DMS153 treated with DMSO at 0.1 percent for 48 hours (cell line): ENCODE data around the gene GOLGA6A.
"Not testable (repeated sequence)": the region's sequence is repeated elsewhere in the genome, so short reads cannot be mapped to it uniquely, and the experiment has no call there.

Experiments
- DNase-seq: peaks from one replicate; lab custom pipeline; 2025; ENCODE audit not compliant: unreplicated experiment; lab: John Stamatoyannopoulos, UW

Gene GOLGA6A

GRCh38 chr15:74108611-74109010 lies 26.3 kb upstream of the GOLGA6A start:
- not testable (repeated sequence) for DNase-seq

- DNase-seq, result no peak
These were observed 25.8 kb upstream of the GOLGA6A start for GRCh38 chr15:74108111-74108510.

DNA sequence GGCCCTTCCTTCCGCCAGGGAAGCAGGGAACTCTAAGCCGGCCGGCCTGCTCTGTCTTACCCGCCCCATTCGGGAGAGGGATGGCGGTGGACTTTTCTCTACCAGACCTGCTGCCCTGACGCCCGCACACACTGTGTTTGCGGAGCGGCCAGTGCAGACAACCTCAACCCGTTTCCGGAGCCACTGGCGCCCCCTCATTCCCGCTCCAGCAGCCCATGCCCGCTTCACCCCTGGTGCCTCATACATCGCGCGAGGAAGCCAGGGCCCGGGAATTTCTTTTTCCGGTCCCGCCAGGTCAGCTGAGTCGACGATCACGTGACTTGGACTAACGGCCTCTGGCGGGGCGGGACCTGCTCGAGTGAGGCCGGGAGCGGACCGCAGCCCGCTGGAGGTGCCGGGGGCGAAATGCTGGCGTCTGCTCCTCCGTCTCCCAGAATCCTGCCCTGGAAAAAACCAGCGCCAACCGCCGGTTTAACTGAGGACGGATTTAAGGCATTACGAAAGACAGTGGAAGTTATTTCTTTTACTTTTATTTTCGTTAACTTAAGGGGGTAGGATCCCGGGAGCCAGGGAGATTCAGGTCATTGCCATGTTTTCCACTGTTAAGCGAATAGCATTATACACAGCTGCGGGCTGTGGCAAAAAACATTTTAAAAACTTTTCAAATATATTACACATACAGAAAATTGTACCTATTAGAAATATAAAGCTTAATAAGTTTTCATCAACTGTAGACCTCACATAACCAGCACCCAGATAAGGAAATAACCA lies 17.8 kb upstream of the GOLGA6A start:
- DNase-seq, result not testable (repeated sequence)

DNA sequence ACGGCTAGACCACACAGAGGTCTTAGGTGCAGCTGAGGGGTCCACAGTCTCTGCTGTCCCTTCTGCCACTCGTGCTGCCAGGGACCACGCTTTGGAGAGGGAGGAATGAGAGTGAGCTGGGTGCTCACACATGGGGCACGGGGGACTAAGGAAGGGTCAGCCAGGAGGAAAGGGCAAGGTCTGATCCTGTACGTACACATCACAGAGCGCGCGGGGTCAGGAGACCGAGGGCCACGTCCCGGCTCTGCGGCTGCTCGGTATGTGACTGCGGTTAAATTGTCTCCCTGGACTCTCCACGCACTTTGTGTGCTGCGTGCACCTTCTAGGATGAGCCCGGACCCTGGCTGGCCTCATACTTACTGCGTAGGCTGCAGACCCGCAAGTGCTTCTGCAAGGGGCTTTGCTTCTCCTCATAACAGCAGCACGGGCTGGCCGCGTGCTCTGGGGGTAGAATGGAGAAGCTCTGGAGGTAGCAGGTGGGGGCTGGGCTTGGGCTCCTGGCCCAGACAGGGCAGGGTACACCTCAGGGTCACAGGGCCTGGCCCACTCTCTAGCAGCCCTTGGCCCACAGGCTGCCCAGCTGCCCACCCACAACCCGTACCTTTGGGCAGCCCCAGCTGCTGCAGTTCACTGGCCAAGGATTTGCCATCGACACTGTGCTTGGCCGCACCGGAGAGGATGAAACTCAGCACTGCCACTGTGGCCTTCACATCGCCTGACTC lies 14.6 kb upstream of the GOLGA6A start:
- DNase-seq, result not testable (repeated sequence)

DNA sequence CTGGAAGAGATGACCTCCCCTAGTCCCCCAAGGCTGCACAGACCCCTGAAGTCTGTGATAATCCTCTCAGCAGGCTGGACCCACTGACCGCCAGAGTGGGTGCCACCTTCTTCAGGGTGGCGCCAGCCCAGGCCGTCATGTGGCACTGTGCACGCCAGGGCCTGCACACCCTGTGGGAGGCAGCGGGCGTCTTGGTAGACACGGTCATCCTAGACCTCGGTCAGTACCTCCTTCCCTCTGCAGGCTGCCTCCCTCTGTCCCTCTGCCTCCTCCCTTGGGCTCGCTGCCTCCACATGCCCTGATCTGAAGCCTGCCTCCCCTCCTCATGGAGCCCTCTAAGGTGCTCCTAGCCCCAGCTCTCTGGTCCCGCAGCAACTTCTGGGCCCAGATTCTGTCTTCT lies 13.3 kb upstream of the GOLGA6A start:
- not testable (repeated sequence) for DNase-seq

GRCh38 chr15:74094567-74094966 lies 12.2 kb upstream of the GOLGA6A start:
- DNase-seq, result not testable (repeated sequence)

- not testable (repeated sequence) for DNase-seq
These were observed 6.6 kb downstream of the GOLGA6A start for GRCh38 chr15:74075781-74076180.

- DNase-seq, result not testable (repeated sequence)
These were observed 9.6 kb downstream of the GOLGA6A start for GRCh38 chr15:74072614-74073337.

DNA sequence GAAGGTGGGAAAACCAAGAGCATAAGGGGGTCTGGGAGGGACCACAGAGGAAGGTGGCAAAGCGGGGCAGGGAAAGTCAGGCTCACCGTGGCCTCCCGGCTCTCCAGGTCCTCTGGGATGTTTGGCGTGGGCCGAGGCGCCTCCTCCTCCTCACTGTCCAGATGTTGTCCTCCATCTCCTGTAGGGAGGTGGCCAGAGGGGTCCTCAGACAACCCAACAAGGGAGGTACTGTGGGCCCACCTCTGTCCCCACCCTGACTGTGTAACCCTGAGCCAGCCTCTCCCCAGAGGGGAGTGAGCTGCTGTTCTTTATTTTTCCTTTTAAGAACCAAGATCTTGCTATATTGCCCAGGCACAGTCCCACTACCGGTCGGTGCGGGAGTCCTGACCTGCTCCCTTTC lies 10.2 kb downstream of the GOLGA6A start:
- DNase-seq, result not testable (repeated sequence)

GRCh38 chr15:74071645-74072044 lies 10.7 kb downstream of the GOLGA6A start:
- not testable (repeated sequence) for DNase-seq

DNA sequence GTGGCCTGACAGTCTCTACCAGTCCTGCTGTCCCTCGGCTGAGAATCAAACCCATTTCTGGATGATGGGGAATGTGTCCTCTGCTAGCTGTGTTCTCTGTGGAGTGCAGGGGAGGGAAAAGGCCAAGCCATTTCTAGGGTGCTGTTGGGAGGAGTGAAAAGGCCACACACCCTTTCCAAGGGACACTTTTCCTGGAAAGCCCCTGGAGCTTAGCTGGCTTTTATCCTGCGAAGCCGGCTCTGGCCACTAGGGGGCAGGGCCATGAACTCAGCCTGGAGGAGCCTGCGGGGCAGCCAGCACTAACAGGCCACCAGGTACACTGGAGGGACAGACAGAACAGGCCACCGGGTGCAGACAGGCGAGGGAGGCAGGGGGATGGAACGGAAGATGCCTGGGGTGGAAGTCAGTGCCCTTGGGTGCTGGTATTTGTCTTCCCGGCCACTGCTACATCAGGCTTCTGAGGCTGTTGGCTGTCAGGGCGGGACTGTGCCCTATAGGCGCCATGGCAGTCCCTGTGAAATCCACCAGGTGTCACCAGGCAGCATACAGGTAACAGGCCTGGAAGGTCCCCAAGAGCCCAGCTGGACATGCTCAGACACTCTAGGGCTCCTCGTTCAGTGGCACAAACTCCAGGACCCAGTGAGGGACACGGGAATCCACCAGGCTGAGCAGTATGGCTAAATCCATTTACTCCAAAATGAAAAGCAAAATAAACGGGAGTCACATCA lies 16.5 kb downstream of the GOLGA6A start:
- not testable (repeated sequence) for DNase-seq

DNA sequence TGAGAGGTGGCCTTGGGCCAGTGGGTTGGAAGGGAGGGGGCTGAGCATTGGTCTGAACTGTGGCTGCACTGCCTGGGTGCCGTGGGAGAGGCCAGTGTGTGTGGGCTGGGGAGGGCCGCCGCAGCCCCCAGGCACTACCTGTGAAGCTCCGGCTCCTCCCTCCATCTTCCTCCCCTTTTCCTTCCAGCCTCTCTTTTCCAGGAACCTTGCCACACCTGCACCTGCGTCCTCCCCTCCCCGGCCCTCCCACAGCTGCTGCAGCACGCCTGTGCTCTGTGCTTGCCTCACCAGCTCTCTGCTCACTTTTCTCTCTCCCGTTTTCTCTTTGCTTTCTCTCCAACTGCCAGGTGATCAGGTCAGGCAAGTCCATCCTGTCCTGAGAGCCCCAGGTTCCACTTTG lies 17.5 kb downstream of the GOLGA6A start:
- not testable (repeated sequence) for DNase-seq

DNA sequence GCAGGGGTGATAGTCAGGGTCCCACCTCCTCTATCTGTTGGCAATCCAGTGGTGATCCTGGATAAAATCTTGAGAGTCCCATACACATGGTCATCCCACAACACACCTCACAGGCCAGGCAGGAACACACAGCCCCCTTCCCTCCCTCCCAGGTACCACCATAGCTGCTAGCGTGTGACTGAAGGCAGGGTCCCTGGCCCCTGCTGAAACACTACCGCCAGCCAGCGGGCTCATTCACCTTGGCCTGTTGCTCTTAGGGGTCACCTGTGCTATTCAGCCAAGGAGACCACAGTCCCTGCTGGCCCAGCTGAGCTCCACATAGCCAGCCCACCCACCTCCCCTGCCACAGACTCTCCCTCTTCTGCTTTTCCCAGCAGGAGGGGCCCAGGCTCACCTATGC lies 18.2 kb downstream of the GOLGA6A start:
- DNase-seq, result not testable (repeated sequence)

DNA sequence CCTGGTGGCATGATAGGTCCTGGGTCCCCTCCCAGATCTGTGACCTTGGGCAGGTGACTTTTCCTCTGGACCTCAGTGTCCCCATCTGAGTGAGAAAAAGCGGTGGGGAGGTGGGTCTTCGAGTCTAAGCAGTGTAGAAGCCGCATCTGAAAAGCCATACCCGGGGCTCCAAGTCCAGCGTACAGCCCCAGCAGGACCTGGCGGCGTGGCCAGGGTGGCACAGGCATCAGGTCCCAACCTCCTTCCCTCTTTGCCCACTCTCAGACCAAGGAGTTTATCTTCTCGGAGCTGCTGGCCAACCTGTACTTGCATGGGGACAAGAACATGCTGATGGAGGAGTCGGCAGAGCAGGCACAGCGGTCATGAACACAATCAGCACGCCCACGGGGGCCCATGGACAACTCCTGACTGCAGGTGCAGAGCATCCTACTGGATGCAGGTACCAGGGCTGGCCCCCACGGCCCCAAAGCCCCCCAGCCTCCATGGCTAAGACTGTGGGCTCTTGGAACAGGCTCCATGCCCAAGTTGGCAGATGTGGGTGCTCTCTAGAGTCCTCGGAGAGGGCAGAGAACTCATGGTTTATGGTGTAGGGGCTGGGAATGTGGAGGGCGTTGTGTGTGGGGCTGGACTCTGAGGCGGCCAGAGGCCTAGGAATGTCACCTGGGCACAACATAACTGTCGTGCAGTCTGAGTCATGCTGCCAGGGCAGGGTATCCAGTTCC lies 18.8 kb downstream of the GOLGA6A start:
- not testable (repeated sequence) for DNase-seq

- DNase-seq, result no peak
These were observed 19.7 kb downstream of the GOLGA6A start for GRCh38 chr15:74062671-74063070.

DNA sequence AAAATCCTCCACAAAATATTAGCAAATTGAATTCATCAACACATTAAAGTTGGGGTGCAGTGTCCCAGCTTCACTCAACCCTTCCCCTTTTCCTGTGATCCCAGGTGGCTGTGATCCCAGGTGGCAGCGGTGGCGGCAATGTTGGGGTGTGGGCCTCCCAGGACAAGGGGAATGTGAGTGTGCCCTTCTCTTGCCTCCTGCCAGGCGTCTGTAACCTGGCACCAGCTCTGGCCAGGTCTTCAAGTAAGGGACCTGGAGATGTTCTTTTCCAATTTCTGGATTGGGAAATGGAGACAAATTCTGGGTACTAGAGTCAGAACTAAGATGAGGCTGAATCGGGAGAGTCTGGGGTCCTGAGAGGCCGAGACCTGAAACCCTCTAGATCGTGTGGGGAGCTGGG lies 20.1 kb downstream of the GOLGA6A start:
- DNase-seq, result no peak

GRCh38 chr15:74060251-74060650 lies 22.1 kb downstream of the GOLGA6A start:
- DNase-seq, result no peak

DNA sequence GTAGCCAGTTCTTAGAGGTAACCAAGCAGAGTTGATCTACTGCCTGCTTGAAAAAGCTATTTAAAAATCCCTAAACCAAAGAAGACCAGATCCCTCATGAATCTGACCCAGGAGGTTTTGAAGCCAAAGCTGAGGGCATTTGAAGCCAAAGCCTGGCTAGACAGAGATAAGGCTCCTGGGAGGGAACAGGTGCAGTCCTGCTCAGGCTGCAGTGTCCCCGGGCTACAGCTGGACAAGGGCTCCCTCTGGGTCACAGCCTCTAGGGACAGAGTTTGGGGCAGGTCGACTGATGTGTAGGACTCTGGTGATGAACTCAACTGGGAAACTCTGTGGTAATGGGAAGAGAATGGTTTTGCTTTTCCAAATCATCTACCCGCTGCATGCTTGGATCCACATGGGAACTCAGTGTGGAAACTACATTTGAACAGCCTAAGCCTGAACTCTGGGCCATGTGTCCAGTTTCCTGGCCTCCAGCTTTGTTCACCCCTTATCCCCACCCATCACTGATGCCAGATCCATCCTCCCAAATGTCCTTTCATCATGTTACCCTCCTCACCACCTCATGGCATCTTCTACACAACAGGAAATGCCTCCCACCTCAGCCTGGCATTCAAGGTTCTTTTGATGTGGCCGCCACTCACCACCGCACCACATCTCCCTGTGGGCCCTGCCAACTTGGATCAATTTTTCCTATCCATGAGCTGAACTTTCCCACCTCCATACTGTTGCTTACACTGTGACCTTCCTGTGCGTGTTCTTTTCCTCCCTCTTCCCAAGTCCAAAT lies 23.1 kb downstream of the GOLGA6A start:
- not testable (repeated sequence) for DNase-seq

- DNase-seq, result not testable (repeated sequence)
These were observed 26.0 kb downstream of the GOLGA6A start for GRCh38 chr15:74056330-74056729.
